ENCODE measurements around the gene NEK5.
"Not testable (repeated sequence)": the region's sequence is repeated elsewhere in the genome, so short reads cannot be mapped to it uniquely, and the experiment has no call there.

Gene NEK5

DNA sequence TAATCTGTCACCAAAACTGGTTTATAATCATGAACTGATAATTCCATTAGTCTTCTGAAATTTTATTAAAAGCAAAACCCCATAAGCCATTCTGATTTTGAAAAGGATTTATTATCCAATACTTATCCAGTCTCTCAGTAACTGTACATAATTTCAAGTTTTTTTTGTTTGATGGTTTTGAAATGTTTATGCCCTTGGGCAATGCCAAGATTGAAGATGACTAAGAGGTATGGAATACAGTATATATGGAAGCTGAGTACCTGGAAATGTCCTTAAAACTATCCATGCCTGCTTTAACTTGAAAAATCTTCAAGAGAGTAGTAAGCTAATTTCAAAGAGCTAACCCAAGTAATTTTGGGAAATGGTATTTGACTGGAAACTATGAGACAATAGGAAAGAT is 1.8 kb upstream of the NEK5 start:
- no peak for DNase-seq

GRCh38 chr13:52127783-52128702 is 830 bp downstream of the NEK5 start:
- peak; percentile 68 to 72 for DNase-seq

DNA sequence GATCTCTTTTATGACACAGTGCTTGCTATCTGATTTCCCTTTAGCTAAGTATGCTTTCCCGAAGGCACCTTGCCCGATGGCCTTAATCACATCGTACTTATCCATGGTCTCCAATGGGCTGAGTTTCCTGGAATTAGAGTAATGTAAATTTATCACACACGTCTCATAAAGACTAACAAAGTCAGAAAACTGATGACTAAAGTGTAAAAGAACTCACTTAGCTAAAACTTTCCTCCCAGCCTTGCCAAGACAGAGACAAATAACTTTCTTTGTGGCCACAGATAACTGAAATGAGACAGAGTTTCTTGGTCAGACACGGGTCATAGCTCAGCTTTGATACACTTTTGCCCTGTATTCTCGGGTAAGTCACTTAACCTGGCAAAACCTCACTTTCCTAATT is 1.5 kb downstream of the NEK5 start:
- no peak for DNase-seq

DNA sequence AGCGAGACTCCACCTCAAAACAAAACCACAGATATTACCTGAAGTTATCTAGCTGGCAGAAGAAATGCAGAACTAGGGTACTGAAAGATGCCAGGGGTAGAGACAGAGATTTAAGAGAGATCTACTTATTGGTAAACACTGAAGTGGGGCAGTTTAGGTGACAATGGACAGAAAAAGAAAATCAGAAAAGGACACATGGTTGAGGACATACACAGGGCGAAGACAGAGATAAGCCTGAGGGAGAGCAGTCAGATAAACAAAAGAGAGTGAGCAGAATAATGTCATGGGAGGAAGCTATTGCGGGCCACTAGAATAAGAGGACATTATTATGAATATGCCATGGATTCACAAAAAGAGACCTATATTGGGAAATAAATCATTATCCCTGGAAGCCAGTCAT is 3.3 kb downstream of the NEK5 start:
- DNase-seq: no peak

GRCh38 chr13:52118595-52118994 is 10.3 kb downstream of the NEK5 start:
- no peak for DNase-seq

- no peak for DNase-seq
These were observed 10.8 kb downstream of the NEK5 start for GRCh38 chr13:52118095-52118494.

DNA sequence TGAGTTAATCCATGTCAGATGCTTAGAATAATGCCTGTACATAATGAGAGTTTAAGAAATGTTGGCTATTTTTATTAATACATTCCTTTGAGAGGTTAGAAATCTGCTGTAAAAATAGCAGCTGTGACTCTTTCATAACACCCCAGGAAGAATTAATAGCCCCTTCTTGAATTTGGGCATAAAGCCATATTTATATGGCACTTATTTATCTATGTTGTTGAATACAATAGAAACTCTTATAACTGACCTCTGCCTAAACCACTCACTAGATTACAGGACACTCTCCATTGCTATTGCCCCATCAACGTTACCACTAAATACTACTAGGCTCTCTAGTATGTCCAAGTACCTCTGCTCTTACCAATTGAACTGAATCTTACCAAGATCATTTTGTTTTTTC is 16.3 kb downstream of the NEK5 start:
- DNase-seq: no peak

GRCh38 chr13:52109116-52109670 is 19.7 kb downstream of the NEK5 start:
- DNase-seq: no peak

- no peak for DNase-seq
These were observed 23.0 kb downstream of the NEK5 start for GRCh38 chr13:52105841-52106240.

DNA sequence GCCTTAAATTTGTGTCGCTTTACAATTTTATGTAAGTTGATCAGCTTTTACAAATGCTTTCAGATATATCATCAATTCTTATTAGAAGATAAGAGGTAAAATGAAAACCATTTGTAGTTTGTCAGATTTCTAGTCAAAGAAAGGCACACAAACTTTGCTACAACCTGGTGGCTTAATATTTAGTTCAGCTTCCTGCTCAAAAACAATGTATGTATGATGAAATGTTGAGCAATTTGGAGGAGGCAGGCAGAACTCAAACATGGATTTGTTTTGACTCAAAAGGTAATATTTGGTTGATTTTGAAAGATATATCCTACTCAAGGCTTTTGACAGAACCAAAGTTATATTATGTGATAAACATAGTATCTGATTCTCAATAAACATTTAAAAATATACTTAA is 24.2 kb downstream of the NEK5 start:
- peak; percentile 41 to 47 for DNase-seq

GRCh38 chr13:52103386-52103785 is 25.5 kb downstream of the NEK5 start:
- no peak for DNase-seq

DNA sequence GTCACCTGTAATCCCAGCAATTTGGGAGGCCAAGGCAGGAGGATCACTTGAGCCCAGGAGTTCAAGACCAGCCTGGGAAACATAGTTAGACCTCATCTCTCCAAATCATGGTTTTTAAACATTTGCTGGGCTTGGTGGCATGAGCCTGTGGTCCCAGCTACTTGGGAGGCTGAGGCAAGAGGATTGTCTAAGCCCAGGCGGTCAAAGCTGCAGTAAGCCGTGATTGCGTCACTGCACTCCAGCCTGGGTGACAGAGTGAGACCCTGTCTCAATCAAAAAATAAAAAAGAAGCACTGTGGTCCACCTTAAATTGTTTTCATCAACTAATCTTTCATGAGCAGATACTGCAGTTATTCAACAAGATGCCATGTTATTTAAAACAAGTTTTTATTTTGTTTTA is 26.4 kb downstream of the NEK5 start:
- DNase-seq: not testable (repeated sequence)

DNA sequence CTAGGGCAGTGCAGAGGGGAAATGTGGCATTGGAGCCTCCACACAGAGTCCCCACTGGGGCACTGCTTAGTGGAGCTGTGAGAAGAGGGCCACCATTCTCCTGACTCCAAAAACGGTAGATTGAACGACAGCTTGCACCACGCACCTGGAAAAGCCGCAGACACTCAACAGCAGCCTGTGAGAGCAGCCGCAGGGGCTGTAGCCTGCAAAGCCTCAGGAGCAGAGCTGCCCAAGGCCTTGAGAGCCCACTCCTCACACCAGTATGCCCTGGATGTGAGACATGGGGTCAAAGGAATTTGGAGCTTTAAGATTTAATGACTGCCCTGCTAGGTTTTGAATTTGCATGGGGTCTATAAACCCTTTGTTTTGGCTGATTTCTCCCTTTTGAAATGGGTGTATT is 31.7 kb downstream of the NEK5 start:
- no peak for DNase-seq

GRCh38 chr13:52096748-52097147 is 32.1 kb downstream of the NEK5 start:
- DNase-seq: no peak

DNA sequence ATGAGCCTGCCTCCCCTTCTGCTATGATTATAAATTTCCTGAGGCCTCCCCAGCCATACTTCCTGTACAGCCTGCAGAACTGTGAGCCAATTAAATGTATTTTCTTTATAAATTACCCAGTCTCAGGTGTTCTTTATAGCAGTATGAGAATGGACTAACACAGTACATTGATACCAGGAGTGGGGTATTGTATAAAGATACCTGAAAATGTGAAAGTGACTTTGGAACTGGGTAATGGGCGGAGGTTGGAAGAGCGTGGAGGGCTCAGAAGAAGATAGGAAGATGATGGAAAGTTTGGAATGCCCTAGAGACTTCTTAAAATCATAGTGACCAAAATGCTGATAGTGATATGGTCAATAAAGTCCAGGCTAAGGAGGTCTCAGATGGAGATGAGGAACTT is 32.8 kb downstream of the NEK5 start:
- DNase-seq: no peak

GRCh38 chr13:52092087-52092486 is 36.8 kb downstream of the NEK5 start:
- no peak for DNase-seq

DNA sequence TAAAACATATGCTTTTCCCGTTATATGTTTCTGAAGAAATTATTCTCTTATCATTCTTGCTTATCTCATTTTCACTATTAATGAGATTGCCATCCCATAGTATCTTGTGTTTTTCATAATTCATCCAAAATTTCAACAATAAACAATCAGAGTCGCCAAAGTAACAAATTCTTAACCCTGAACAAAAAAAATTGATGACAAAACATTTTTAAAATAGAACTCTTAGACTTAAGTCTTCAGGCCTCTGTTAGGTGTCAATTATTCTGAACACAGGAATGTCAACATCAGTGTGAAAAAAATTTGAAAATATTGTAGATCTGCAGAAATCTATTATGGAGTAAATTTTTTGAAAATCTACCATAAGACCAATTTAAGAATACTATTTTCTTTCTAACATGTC is 37.4 kb downstream of the NEK5 start:
- no peak for DNase-seq

GRCh38 chr13:52085421-52085820 is 43.5 kb downstream of the NEK5 start:
- no peak for DNase-seq

GRCh38 chr13:52084981-52085380 is 43.9 kb downstream of the NEK5 start:
- DNase-seq: not testable (repeated sequence)

DNA sequence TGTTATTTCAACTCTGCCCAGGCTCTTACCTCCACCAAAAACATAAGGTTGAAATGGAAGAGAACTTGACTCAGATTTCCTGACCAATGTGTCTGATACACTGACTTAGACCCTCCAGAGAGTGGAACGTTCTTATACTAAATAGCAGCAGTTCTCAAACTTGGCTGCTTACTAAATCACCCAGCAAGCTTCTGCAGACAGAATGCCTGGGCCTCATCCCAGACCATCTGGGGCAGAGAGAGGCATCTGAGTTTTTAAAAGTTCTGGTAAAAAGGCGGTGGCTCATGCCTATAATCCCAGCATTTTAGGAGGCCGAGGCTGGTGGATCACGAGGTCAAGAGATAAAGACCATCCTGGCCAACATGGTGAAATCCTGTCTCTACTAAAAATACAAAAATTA is 46.3 kb downstream of the NEK5 start:
- no peak for DNase-seq

DNA sequence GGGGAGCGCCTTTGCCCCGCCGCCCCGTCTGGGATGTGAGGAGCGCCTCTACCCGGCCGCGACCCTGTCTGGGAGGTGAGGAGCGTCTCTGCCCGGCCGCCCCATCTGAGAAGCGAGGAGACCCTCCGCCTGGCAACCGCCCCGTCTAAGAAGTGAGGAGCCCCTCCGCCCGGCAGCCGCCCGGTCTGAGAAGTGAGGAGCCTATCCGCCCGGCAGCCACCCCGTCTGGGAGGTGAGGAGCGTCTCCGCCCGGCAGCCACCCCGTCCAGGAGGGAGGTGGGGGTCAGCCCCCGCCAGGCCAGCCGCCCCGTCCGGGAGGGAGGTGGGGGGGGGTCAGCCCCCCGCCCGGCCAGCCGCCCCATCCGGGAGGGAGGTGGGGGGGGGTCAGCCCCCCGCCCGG is 49.0 kb downstream of the NEK5 start:
- not testable (repeated sequence) for DNase-seq

GRCh38 chr13:52070929-52071523 is 57.8 kb downstream of the NEK5 start:
- peak; percentile 34 to 62 for DNase-seq

GRCh38 chr13:52067237-52067636 is 61.6 kb downstream of the NEK5 start:
- no peak for DNase-seq

DNA sequence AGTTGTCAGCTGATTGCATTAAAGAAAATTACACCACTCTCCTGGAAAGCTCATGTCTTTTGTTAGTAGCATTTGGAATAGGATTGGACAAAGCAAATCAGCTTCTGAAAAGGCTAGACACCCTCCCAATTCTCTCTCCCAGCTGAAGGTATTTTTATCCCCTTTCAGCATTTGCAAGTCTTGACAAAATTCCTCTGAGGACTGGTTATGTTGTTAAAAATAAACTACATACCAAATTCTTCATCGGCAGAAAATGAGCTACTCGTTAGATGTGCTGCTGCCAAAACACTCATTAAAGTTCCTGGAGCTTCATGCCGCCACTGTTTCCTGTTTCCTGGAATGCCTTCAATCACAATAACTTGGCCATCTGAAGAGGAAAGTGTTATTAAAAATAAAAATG is 67.3 kb downstream of the NEK5 start:
- no peak for DNase-seq

Measured in AML-193 (cell line).